Measurements from ENCODE around the gene BIRC3.

GRCh38 chr11:102306048-102306597 lies 11.2 kb upstream of the BIRC3 start:
- no peak for TF ChIP-seq CTCF (IDR thresholded peaks at IDR 0.05)
- TF ChIP-seq POLR2A (IDR thresholded peaks at IDR 0.05), result no peak

Measured in testis (tissue), 2 donors.